Measurements from ENCODE around the gene ZYX. TPM values are rescaled to one million over a fixed set of nuclear protein-coding genes. Genes with fewer than 3 reads are reported as not detected.

ZYX gene
- total RNA-seq, 3 donors from 2014 or later (not counting 1 experiment from before 2014, with no cell fraction given), result 168 to 219 (median 186) TPM

GRCh38 chr7:143383642-143383957, 2.5 kb downstream of the ZYX start:
- ATAC-seq, result no peak
- Histone ChIP-seq H3K9me3 (ENCODE audit: control insufficient read depth, insufficient read depth, low read length) (no peaks in the 10 kb centered on the region), H3K4me3 (ENCODE audit: low read length) (no peak overlapping the region), H3K27ac (ENCODE audit: low read length) (peak overlapping the region; percentile 3), H3K36me3 (ENCODE audit: control insufficient read depth, insufficient read depth, low read length) (peaks cover 20% of the 10 kb centered on the region), H3K4me1 (ENCODE audit: control insufficient read depth, insufficient read depth, low read length) (peaks cover 73% of the 10 kb centered on the region), H3K27me3 (ENCODE audit: control insufficient read depth, insufficient read depth, low read length) (no peaks in the 10 kb centered on the region)
- no peak overlapping the region for H3K27ac Mint-ChIP-seq
- peak in 1 of 2 donors; percentile 34 for DNase-seq
- no peaks in the 10 kb centered on the region for H3K36me3 Mint-ChIP-seq
- H3K4me1 Mint-ChIP-seq, result peaks cover 15 to 28% of the 10 kb centered on the region in 2 donors
- WGBS (ENCODE audit: insufficient coverage), result 87% methylated on average over 1 of the region's 1 CpG
- intact Hi-C loops (cut with micrococcal nuclease), result loop anchor here (5.0 kb wide), 1 partner anchor 671 kb away; no protein-coding TSS in a partner anchor
- H3K27me3 Mint-ChIP-seq (ENCODE audit: low read depth in 2 of 2), result no peaks in the 10 kb centered on the region
- TF ChIP-seq CTCF (IDR thresholded peaks at IDR 0.05), result no peak
- no peaks in the 10 kb centered on the region for H3K9me3 Mint-ChIP-seq
- H3K4me3 Mint-ChIP-seq, result no peak overlapping the region

DNA sequence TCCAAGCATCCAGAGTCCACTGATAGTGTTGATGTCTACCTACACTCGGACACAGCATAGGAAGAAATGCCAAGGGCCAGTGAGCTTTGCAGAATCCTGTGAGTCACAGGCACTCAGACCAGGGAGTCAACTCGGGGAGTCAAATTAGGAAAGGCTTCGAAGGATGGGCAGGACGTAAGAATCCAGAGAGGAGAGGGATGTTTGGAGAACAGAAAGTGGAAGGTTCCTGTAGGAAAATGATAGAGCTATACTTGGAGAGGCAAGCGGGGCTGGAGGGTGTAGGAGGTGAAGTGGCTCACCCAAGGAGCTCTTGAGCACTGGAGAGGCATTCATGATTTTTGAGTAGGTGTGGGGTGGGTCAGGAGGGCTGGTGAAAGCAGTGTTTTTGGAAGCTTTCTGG, 3.0 kb downstream of the ZYX start:
- Histone ChIP-seq H3K4me1 (ENCODE audit: control insufficient read depth, insufficient read depth, low read length) (peaks cover 68% of the 10 kb centered on the region), H3K9me3 (ENCODE audit: control insufficient read depth, insufficient read depth, low read length) (no peaks in the 10 kb centered on the region), H3K27ac (ENCODE audit: low read length) (peak overlapping the region; percentile 6), H3K36me3 (ENCODE audit: control insufficient read depth, insufficient read depth, low read length) (peaks cover 25% of the 10 kb centered on the region), H3K4me3 (ENCODE audit: low read length) (no peak overlapping the region), H3K27me3 (ENCODE audit: control insufficient read depth, insufficient read depth, low read length) (no peaks in the 10 kb centered on the region)
- intact Hi-C loops (cut with micrococcal nuclease), result loop anchor here (5.0 kb wide), 1 partner anchor 672 kb away; no protein-coding TSS in a partner anchor
- 88% methylated on average over 5 of the region's 5 CpGs for WGBS (ENCODE audit: insufficient coverage)
- peaks cover 10 to 22% of the 10 kb centered on the region in 2 donors for H3K4me1 Mint-ChIP-seq
- no peak overlapping the region for H3K4me3 Mint-ChIP-seq
- H3K27me3 Mint-ChIP-seq (ENCODE audit: low read depth in 2 of 2), result no peaks in the 10 kb centered on the region
- TF ChIP-seq CTCF (IDR thresholded peaks at IDR 0.05), result no peak
- no peak overlapping the region for H3K27ac Mint-ChIP-seq
- H3K9me3 Mint-ChIP-seq, result no peaks in the 10 kb centered on the region
- no peaks in the 10 kb centered on the region for H3K36me3 Mint-ChIP-seq
- DNase-seq, result no peak
- ATAC-seq, result no peak

GRCh38 chr7:143384661-143385631, 3.8 kb downstream of the ZYX start:
- no peak for TF ChIP-seq CTCF (IDR thresholded peaks at IDR 0.05)
- peaks cover 60% of the 10 kb centered on the region for H3K4me1 ChIP-seq (ENCODE audit: control insufficient read depth, insufficient read depth, low read length)
- no peak overlapping the region for H3K27ac Mint-ChIP-seq
- H3K36me3 ChIP-seq (ENCODE audit: control insufficient read depth, insufficient read depth, low read length), result peaks cover 33% of the 10 kb centered on the region
- ATAC-seq (no peak), DNase-seq (peak in 1 of 2 donors; percentile 35)
- H3K4me3 ChIP-seq (ENCODE audit: low read length), result no peak overlapping the region
- 58% methylated on average over 13 of the region's 14 CpGs for WGBS (ENCODE audit: insufficient coverage)
- H3K4me1 Mint-ChIP-seq, result peaks cover 2 to 16% of the 10 kb centered on the region in 2 donors
- peak overlapping the region; percentile 6 for H3K27ac ChIP-seq (ENCODE audit: low read length)
- H3K27me3 ChIP-seq (ENCODE audit: control insufficient read depth, insufficient read depth, low read length), result no peaks in the 10 kb centered on the region
- H3K4me3 Mint-ChIP-seq, result no peak overlapping the region
- intact Hi-C loops (cut with micrococcal nuclease), result loop anchor here (5.0 kb wide), 1 partner anchor 673 kb away; no protein-coding TSS in a partner anchor
- no peaks in the 10 kb centered on the region for H3K27me3 Mint-ChIP-seq (ENCODE audit: low read depth in 2 of 2)
- no peaks in the 10 kb centered on the region for H3K36me3 Mint-ChIP-seq
- H3K9me3 ChIP-seq (ENCODE audit: control insufficient read depth, insufficient read depth, low read length), result no peaks in the 10 kb centered on the region
- H3K9me3 Mint-ChIP-seq, result no peaks in the 10 kb centered on the region

Measured in natural killer cell (primary cell).